ENCODE results near the gene IMP3.
A peak's percentile ranks its signal among the peaks of the same experiment; 100 is the strongest.

IMP3 gene

GRCh38 chr15:75620841-75621391 lies 19.1 kb downstream of the IMP3 start:
- DNase-seq (ENCODE audit: low read depth): peak; percentile 54

- no peak for DNase-seq (ENCODE audit: low read depth)
These were observed 19.8 kb downstream of the IMP3 start for GRCh38 chr15:75620058-75620820.

GRCh38 chr15:75616766-75617165 lies 23.3 kb downstream of the IMP3 start:
- DNase-seq (ENCODE audit: low read depth): no peak

GRCh38 chr15:75606711-75607699 lies 33.0 kb downstream of the IMP3 start:
- no peak for DNase-seq (ENCODE audit: low read depth)

- DNase-seq (ENCODE audit: low read depth): no peak
These were observed 34.0 kb downstream of the IMP3 start for GRCh38 chr15:75606026-75606425.

- DNase-seq (ENCODE audit: low read depth): no peak
These were observed 40.6 kb downstream of the IMP3 start for GRCh38 chr15:75599401-75599800.

GRCh38 chr15:75598361-75598760 lies 41.7 kb downstream of the IMP3 start:
- DNase-seq (ENCODE audit: low read depth): no peak

- no peak for DNase-seq (ENCODE audit: low read depth)
These were observed 42.2 kb downstream of the IMP3 start for GRCh38 chr15:75597667-75598341.

- no peak for DNase-seq (ENCODE audit: low read depth)
These were observed 43.2 kb downstream of the IMP3 start for GRCh38 chr15:75596703-75597345.

- no peak for DNase-seq (ENCODE audit: low read depth)
These were observed 45.7 kb downstream of the IMP3 start for GRCh38 chr15:75594276-75594675.

- DNase-seq (ENCODE audit: low read depth): no peak
These were observed 48.2 kb downstream of the IMP3 start for GRCh38 chr15:75591655-75592364.

- DNase-seq (ENCODE audit: low read depth): no peak
These were observed 49.8 kb downstream of the IMP3 start for GRCh38 chr15:75590239-75590638.

Data from HS-27A (cell line).